Stimulated activated CD8-positive, alpha-beta memory T cell treated with anti-CD3 and anti-CD28 coated beads, Interleukin-4, amount 100 ng/mL, for 48 hours (primary cell): ENCODE measurements around the gene MVB12A.

Source experiments
- DNase-seq: peaks from one replicate; pipeline ENCODE4 v3.0.0-alpha.2; 2020

Gene MVB12A

DNA sequence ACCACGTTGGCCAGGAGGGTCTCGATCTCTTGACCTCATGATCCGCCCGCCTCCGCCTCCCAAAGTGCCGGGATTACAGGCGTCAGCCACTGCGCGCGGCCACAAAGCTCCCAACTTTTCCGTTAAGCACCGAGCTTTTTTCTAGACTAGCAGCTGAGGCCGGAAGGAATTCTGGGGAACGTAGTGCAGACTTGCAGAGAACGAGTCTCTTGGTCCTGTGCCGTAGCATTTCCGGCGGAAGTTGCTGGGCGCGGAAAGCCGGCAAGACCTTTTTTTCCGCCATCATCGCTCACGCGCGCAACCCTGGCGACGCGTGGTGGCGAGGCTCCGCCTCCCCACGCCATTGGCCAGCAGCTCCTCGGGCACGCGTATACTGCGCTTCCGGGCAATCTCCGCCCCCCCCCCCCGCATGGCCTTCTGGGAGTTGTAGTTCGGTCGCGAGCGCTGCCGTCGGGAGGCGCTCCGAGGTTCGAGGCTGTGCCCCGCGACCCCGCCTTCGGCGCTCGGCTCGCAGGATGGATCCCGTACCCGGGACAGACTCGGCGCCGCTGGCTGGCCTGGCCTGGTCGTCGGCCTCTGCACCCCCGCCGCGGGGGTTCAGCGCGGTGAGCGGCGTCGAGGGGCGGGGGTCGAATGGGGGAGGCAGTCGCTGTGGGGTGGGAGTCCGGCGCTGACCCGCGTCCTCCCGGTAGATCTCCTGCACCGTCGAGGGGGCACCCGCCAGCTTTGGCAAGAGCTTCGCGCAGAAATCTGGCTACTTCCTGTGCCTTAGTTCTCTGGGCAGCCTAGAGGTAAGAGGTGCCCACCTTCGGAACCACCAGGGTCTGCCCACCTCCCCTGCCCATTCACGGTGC, at the start of gene MVB12A:
Gene MVB12A, plus strand, starts transcription at position 427 of the 854 bp plus-strand sequence. Its CDS starts 89 bp downstream, at position 516.
- DNase-seq, result peak; percentile 95

- DNase-seq, result no peak
Measured at GRCh38 chr19:17376935-17377600, 42.8 kb upstream of the MVB12A start, which contains the start of gene PLVAP. TSS of gene PLVAP (minus strand) at chr19:17377342. CDS start at chr19:17377288, 54 bp downstream.

DNA sequence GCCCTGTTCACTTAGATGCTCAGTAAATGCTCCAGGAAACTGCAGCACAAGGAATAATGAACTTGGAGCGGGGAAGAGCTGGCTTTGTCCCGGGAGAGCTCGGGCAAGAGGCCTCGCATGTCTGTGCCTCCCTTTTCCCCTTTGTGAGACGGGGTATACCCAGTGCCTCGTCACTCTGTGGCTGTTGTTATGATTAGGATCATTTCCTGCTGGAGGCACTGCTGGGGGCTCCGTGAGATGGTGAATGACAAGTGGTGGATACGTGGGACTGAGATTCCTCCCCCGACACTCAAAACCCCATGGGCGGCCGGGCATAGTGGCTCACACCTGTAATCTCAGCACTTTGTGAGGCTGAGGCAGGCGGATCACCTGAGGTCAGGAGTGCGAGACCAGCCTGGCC, 41.6 kb upstream of the MVB12A start:
- DNase-seq, result no peak

- DNase-seq, result no peak
Measured at GRCh38 chr19:17379221-17379631, 40.6 kb upstream of the MVB12A start.

DNA sequence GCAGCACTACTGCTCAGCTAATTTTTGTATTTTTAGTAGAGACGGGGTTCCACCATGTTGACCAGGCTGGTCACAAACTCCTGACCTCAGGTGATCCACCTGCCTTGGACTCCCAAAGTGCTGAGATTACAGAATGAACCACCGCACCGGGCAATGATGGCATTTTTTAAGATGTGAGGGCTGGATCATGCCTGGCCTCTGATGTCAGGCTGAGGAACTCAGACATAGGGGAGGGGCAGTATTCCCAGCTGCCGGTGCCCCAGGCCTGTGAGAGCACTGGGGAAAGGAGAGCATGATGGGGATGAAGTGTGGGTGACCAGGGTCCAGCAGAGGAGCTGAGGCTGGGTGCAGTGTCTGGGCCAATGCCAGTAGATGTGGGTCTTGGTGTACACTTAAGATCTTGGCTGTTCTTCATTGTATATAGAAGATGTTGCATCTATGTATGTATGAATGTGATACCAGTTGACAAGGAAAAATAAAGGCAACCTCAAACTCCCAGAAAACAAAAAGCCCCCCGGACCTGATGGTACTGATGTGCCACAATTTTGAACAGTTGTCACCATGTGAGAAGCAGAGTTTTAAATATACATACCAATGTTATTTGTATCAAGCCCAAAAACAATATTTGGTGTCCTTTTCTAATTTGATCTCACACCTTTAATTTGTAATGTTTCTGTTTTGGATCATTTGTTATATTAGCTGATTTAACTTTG, 39.3 kb upstream of the MVB12A start:
- no peak for DNase-seq

DNA sequence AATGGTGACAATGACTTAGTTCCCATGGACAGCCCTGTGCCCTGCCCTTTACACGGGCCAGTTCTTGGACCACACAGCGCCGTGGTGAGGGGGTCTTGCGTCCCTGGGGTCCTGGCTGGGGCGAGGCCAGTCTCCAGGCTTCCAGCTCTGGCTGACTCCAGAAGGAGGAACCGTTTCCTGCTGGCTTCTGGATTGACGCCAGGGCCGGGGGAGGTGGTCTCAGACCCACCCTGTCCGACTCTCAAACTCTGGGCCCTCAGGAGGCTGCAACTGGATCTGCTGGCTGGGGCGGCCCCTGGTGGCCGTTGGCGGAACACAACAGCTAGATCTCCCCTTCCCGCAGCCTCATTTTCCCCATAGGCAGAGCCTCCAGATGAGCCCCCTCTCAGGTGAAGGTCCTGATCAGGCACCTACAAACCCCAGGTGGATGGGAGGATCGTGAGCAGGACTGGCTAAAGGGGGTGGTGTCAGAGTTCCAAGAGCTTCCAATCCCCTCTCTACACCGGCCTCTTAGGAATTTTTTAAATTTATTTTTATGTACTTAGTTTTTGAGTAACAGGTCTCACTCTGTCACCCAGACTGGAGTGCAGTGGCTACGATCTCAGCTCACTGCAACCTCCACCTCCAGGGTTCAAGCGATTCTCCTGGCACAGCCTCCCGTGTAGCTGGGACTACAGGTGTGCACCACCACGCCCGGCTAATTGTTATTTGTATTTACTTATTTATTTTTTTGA, 33.8 kb upstream of the MVB12A start:
- DNase-seq, result peak; percentile 81

- no peak for DNase-seq
Measured at GRCh38 chr19:17389288-17389687, 30.6 kb upstream of the MVB12A start.

DNA sequence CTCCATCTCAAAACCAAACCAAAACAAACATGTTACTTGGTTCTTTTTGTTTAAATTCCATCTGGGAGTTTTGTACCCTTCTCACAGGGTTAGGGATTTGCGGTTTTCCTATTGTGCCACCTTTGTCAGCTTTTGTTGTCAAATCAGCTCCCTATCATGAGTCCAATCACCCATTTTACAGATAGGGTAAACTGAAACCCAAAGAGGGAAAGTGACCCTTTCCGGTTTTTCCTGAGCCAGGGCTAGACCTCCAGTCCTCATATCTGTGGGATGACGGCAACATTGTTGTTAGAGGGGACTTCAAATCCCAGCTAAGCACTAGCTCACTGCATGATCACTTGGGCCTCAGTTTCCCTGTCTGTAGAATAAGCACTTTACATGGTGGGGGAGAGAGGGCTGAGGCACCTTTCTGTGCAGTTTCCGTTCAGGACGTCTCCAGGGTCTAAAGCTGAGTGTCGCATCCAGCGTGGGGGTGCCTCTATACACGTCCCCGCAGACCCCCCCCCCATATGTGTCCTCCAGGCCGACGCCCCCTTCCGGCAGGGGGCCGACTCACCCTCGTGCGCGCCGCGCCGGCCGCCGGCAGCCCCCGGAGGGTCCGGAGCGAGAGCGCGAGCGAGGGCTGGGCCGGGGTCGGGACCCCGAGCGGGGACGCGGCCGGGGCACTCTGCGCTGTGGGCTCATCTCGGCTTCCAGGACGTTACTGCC, 29.7 kb upstream of the MVB12A start:
- no peak for DNase-seq

DNA sequence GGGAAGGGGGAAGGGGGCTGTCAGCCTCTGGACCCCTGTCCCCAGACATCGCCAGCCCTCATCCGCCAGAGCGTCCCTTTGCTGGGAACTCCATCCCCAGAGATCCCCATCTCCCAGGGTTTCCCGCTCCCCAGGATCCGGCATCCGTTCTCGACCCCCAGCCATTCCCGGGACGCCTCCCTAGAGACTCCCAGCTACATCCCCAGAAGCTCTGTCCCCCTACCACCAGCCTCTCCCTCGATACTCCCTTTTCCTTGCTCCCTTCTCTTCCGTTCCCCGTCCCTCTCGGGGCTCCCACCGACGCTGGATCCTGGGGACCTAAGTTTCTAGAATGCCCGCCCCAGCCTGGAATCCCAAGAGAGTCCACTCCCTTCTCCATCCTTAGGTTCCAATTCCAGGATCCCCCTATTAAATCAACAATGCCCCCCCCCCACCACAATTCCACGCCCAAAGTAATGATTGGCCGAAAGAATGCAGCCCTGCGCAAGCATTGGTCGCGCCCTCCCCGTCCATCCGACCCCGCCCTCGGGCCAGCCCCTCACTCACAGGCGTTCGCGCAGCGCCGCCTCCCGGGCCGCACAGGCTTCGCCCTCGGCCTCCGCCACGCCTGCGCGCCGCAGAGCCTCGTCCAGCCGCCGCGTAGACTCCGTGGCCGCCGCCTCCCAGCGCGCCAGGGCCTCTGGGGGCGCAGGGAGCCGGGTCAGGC, 29.0 kb upstream of the MVB12A start:
- DNase-seq, result peak; percentile 96

DNA sequence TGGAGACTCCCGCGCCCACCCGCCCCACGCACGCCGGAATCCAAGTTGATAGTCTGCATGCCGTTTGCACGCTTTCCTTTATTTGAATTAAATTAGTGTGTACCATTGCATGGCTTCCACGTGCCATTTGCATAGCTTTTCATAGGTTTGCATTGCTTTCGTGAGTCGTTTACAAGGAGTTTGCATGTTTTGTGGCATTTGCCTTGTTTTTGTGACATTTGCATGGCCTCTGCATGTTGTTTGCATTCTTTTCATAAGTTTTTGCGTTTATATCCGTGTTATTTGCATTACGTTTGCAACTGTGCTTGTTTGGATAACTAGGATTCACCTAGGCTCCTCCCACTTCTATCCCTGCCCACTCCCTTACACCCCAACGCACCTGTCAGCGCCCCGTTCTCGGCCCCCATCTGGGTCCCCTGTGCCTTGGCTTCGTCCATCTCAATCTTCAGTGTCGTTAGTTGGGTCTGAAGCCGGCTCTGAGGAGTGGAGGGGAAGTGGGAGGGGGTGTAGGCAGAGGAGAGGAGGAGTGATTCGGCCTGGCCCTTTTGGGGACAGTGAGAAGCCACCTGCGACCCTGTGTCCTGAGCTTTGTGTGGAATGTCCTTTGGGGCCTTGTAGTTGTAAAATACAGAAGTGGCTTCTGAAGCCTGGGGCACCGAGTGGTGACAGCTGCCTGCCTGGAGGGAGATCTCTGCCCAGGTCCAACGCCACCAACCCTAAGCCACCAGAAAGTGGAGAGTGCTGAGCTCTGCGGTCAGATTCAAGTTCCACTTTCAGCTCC, 28.3 kb upstream of the MVB12A start:
- no peak for DNase-seq

DNA sequence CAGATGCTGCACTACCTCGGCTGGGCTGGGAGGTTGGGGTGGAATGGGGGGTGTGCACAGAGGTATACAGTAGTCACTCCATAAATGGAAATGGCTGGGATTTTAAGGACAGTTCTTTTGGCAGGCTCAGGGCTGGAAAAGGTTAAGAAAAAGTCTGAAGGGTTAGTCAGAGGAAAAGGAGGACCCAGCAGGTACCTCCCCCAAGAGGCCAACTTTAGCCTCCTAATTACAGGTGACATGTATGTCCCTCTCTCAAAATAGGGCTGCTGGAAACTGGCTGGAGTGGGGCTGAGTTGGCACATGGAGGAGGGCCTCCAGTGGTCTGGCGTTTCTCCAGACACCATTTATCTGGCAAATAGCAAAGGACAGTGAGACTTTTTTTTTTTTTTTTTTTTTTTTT, 26.8 kb upstream of the MVB12A start:
- no peak for DNase-seq

GRCh38 chr19:17393914-17394313, 25.9 kb upstream of the MVB12A start, which contains the start of gene CCDC194:
TSS of gene CCDC194 (minus strand) at chr19:17394196. CDS start at chr19:17394158, 38 bp downstream.
- DNase-seq, result no peak

DNA sequence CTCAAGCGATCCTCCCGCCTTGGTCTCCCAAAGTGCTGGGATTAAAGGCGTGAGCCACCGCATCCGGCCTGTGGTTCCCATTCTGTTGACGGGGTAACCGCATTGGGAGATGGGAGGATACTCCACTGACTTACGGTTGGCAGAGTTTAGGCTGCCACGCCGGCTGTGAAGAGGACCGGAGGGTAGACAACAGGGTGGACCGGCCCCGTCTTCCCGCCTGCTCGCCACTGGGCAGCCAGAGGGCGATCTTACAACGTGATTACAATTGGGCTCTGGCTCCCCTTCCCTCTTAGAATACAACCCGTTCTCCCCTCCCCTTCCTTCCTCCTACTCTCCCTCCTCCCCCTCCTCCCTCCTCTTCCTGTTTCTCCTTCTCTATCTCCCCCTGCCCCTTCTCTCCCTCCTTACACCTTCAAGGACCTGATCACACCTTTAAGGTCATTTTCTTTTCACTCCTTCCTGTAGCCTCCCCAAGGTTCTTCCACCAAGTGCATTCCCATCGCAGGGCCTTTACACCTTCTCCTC, 24.9 kb upstream of the MVB12A start:
- DNase-seq, result peak; percentile 89

DNA sequence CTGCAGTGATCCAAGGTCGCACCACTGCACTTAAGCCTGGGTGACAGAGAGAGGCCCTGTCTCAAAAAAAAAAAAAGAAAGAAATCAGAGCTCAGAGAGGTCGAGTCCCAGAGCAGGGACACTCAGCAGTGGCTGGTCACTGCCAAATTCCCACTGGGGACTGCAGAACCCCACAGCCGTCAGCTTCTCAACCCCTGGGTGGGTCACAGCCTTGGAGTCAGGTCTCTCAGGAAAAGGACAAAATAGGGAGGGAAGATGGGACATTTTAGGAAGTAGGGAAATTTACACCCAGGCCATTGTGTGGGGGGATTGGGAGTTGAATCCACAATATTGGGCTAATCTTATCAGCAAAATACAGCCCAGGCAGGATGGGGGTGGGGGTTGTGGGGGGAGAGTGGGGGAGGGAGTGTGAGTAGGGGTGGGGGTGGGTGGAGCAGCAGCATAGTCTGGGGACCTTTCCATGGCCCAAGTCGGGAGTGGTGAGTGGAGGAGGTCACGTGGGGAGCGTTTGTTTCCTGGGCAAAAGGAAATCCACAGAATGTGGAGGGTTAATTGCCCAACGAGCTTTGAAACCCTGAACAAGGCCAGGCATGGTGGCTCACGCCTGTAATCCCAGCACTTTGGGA, 20.8 kb upstream of the MVB12A start:
- DNase-seq, result no peak

GRCh38 chr19:17401628-17402027, 18.2 kb upstream of the MVB12A start:
- no peak for DNase-seq

DNA sequence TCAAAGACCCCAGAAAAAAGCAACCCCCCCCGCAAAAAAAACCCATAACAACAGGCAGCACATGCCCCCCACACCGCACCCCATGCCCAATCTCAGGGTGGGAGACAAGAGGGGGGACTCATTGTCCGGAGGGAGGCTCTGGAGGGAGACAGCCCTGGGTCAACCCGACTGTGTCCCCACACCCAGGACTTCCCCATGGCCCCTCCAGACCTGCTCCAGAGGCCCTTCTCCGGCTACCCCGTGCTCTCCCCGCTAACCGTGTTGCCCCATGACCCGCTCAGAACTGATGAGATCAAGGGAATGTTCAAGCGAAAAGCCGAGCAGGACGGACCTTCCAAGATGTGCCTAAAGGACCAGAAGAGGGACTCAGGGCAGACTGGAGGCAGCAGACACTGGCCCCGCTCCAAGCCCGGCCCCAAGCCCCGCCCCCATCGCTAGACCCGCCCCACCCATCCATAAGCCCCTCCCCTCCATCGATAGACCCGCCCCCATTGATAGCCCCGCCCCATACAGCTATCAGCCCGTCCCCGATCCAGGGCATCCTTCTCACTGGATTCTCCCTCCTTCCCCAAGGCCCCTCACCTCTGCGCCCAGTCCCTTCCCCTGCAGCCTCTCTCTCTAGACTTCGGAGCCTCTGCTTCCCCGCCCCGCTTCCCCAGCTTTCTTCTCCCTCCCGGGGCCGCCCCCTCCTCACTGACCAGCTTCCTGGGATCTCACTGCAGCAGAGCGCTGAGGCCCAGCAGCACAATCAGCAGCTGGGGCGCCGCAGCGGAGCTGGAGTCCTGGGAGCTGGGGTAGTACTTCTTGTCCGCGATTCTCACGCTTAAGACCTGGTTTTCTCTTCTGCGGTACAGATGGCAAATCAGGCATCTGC, 16.6 kb upstream of the MVB12A start:
- DNase-seq, result peak; percentile 72

DNA sequence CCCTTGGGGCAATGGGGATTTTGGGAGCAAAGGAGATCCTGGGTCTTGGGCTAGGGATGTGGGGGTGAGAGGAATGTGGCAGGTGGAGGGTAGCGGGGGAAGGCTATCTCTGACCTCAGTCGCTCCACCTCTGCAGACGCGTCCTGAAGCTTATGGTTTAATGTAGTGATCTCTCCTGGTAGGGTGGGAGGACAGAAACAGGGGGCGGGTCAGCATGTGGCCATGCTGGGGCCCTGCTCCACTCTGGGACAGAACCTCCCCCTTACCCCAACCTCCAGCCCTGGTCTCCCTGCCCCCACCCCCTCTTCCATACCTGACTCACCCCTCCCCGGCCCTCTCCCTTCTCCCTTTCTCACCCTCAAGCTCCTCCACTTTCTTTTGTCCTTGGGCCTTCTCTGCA, 15.8 kb upstream of the MVB12A start:
- DNase-seq, result no peak

DNA sequence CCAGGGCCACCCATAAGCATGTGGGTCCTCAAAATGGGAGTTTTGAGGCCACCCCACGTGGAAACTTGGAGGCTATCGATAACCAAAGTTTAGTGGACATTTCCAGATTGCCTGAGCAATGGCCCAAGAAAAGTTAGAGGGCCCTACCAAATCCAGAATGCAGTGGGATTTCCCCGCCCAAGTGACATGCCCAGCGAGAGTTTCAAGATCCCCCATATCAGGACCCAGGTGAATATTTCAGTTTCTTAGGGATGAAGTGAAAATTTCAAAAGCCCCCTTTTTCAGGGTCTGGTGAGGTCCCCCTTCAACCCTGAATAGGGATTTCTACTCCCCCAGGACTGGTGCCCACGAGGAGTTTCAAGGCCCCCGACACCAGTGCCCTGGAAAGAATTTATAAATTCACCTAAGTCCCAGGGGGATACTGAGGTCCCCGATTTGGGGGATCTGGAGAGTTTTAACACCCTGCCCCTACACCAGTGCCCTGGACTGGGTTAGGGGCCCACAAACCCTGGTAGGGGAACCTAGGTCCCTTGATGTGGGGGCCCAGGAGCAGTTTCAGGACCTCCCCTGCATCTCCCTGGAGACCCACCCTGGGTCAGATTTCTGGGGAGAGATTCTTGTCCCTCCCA, 15.1 kb upstream of the MVB12A start:
- no peak for DNase-seq
